A549 (cell line): ENCODE results near the gene LMNTD1. TPM values are rescaled to one million over a fixed set of nuclear protein-coding genes. Genes with fewer than 3 reads are reported as not detected.

Source experiments
- ATAC-seq, 2 experiments: fragments of 200-7000 bp in 1 of 2; fragments of >200 bp in 1 of 2; cut with Nextera tagmentation in 1 of 2; cut with Tn5 transposase in 1 of 2; 3 replicates each; pipeline versions ENCODE4 v1.8.0 to v1.9.1; 2018 to 2020; ENCODE audit warnings: mild to moderate bottlenecking in 1 of 2, moderate library complexity in 1 of 2
- CTCF ChIA-PET: fragments of 300-600 bp; sonication (Branson Sonifier 250); formaldehyde crosslinking; extraction: SDS; loops from one replicate; lab custom pipeline; 2021; ENCODE audit warnings: antibody characterized with exemption, inconsistent platforms; lab: Yijun Ruan, JAX
- POLR2A ChIA-PET: fragments of 350-600 bp; formaldehyde crosslinking; extraction: SDS; loops from one replicate; lab custom pipeline; 2021; ENCODE audit warnings: antibody characterized with exemption, inconsistent platforms; lab: Yijun Ruan, JAX
- DNase-seq, 2 experiments: peaks; one replicate each; pipeline versions ENCODE4 v3.0.0 to v3.0.0-alpha.2; 2011 to 2016; ENCODE audit warnings: low read depth in 1 of 2, low spot score in 1 of 2
- FAIRE-seq: peaks from 2 replicates; lab custom pipeline; 2011; peaks lifted over from hg19 to GRCh38; lab: Jason Lieb, UNC
- H3K27ac ChIP-seq, 2 experiments: fragments of >200 bp; sonication (Bioruptor Twin); formaldehyde crosslinking; 3 replicates each; pipeline ENCODE4 v1.5.1; 2016 to 2017
- H3K4me1 ChIP-seq: fragments of >200 bp; sonication (Bioruptor Twin); formaldehyde crosslinking; 3 replicates; pipeline ENCODE4 v1.6.1; 2016
- H3K4me2 ChIP-seq: fragments of >200 bp; sonication (Bioruptor Twin); formaldehyde crosslinking; 3 replicates; pipeline ENCODE4 v1.6.1; 2016
- H3K4me3 ChIP-seq: fragments of >200 bp; sonication (Bioruptor Twin); formaldehyde crosslinking; 3 replicates; pipeline ENCODE4 v1.5.1; 2016
- H3K9me3 ChIP-seq: fragments of >200 bp; sonication (Bioruptor Twin); formaldehyde crosslinking; 3 replicates; pipeline ENCODE4 v1.6.1; 2016
- ATOH8 ChIP-seq: fragments of 250-450 bp; sonication (Bioruptor Pico); IDR thresholded peaks from 2 replicates; pipeline ENCODE4 v1.5.0; 2020; ENCODE audit warnings: low read depth, mild to moderate bottlenecking, moderate library complexity
- BHLHE40 ChIP-seq: IDR thresholded peaks from 2 replicates; pipeline ENCODE4 v1.6.1; 2012; ENCODE audit warnings: low read depth, low read length, inconsistent platforms
- CBX2 ChIP-seq: fragments of 200-600 bp; sonication (generic); IDR thresholded peaks from 2 replicates; pipeline ENCODE4 v1.6.1; 2016; ENCODE audit warnings: low read depth, mild to moderate bottlenecking, borderline replicate concordance
- EP300 ChIP-seq, 2 experiments: fragments of >200 bp; sonication (Bioruptor Twin); formaldehyde crosslinking; IDR thresholded peaks; 2 replicates in 1 of 2; 3 replicates in 1 of 2; pipeline ENCODE4 v1.6.1; 2016 to 2017
- GATA3 ChIP-seq: IDR thresholded peaks from 2 replicates; pipeline ENCODE4 v1.6.1; 2012; ENCODE audit warnings: borderline replicate concordance
- HOXA7 ChIP-seq: fragments of 250-450 bp; sonication (Bioruptor Pico); IDR thresholded peaks from 2 replicates; pipeline ENCODE4 v1.5.0; 2020; ENCODE audit warnings: mild to moderate bottlenecking, moderate library complexity
- JUNB ChIP-seq: fragments of >200 bp; sonication (Bioruptor Twin); formaldehyde crosslinking; IDR thresholded peaks from 2 replicates; pipeline ENCODE4 v1.6.1; 2016
- KDM5A ChIP-seq: fragments of 200-600 bp; sonication (generic); IDR thresholded peaks from 2 replicates; pipeline ENCODE4 v1.6.1; 2016; ENCODE audit warnings: antibody characterized with exemption, mild to moderate bottlenecking
- MAX ChIP-seq: IDR thresholded peaks from 2 replicates; pipeline ENCODE4 v1.6.1; 2012
- PHF8 ChIP-seq: fragments of 200-600 bp; sonication (generic); IDR thresholded peaks from 2 replicates; pipeline ENCODE4 v1.6.1; 2016; ENCODE audit warnings: low read depth, mild to moderate bottlenecking, antibody characterized with exemption, moderate library complexity, borderline replicate concordance
- POLR2AphosphoS2 ChIP-seq: conservative IDR thresholded peaks from 2 replicates; pipeline ENCODE4 v1.6.1; 2012; ENCODE audit warnings: low read length, improper control_type of control experiment, inconsistent platforms
- RARB ChIP-seq: fragments of 250-450 bp; sonication (Bioruptor Pico); IDR thresholded peaks from 2 replicates; pipeline ENCODE4 v1.8.0; 2021; ENCODE audit warnings: mild to moderate bottlenecking, moderate library complexity
- REST ChIP-seq: fragments of 200-600 bp; sonication (generic); IDR thresholded peaks from 2 replicates; pipeline ENCODE4 v1.6.1; 2016; ENCODE audit warnings: antibody characterized with exemption, mild to moderate bottlenecking, moderate library complexity
- RNF2 ChIP-seq: fragments of 200-600 bp; sonication (generic); IDR thresholded peaks from 2 replicates; pipeline ENCODE4 v1.6.1; 2016; ENCODE audit warnings: low read depth, mild to moderate bottlenecking, antibody characterized with exemption, moderate library complexity, borderline replicate concordance
- SREBF2 ChIP-seq: fragments of 450-650 bp; IDR thresholded peaks from 2 replicates; pipeline ENCODE4 v1.6.1; 2014; ENCODE audit warnings: mild to moderate bottlenecking, moderate library complexity
- TFCP2L1 ChIP-seq: fragments of 250-450 bp; sonication (Bioruptor Pico); IDR thresholded peaks from 2 replicates; pipeline ENCODE4 v1.5.0; 2021; ENCODE audit warnings: mild to moderate bottlenecking
- ZFP36 ChIP-seq: fragments of 450-650 bp; IDR thresholded peaks from 2 replicates; pipeline ENCODE4 v1.6.1; 2014; ENCODE audit warnings: borderline replicate concordance; ENCODE audit not compliant: partially characterized antibody
- WGBS: methylation state at CpG from one replicate; pipeline ENCODE4 v1.1.6; 2017; ENCODE audit errors: missing lambda C conversion rate; 5-methylcytosine and 5-hydroxymethylcytosine counted together
- polyA plus RNA-seq, 4 experiments: library from polyadenylated mRNA; depleted of rRNA in 3 of 4; stranded (reverse); fragments of >200 nt; fragmentation: RNase III in 1 of 4; extraction: RNeasy Plus Mini Kit Qiagen cat#74134 plus additional on column Dnase treatment in 1 of 4; gene quantifications; 2 replicates in 3 of 4; 3 replicates in 1 of 4; pipeline ENCODE4 v1.2.3, GENCODE V29; 2011 to 2017

LMNTD1 gene
- polyA plus RNA-seq, 2 of the 4 experiments (the other 2 are of a cell fraction): not detected

- no peak for TF ChIP-seq ATOH8
- TF ChIP-seq, all 56 proteins: peak for 0
- no peaks in the 10 kb centered on the region for H3K9me3 ChIP-seq
- POLR2A ChIA-PET: no interaction called here
- CTCF ChIA-PET: no interaction called here
- no peak for FAIRE-seq
- no peak overlapping the region for H3K4me3 ChIP-seq
- H3K4me1 ChIP-seq: no peaks in the 10 kb centered on the region
- DNase-seq: no peak
- no peak overlapping the region for H3K4me2 ChIP-seq
- ATAC-seq: no peak
- H3K27ac ChIP-seq: no peak overlapping the region
Observed at GRCh38 chr12:25529738-25530137, 23.3 kb downstream of the LMNTD1 start.

- TF ChIP-seq POLR2AphosphoS2 (no peak), REST (no peak), MAX (no peak), EP300 (IDR thresholded peaks at IDR 0.05) (no peak)
- no peak overlapping the region for H3K4me3 ChIP-seq
- H3K4me1 ChIP-seq: no peaks in the 10 kb centered on the region
- ChIA-PET POLR2A (no interaction called here), CTCF (no interaction called here)
- no peak overlapping the region for H3K27ac ChIP-seq
- H3K9me3 ChIP-seq: no peaks in the 10 kb centered on the region
- no peak for DNase-seq
- no peak for ATAC-seq
- no peak for FAIRE-seq
- WGBS: 44% methylated on average over 3 of the region's 3 CpGs
- no peak overlapping the region for H3K4me2 ChIP-seq
Observed at GRCh38 chr12:25526778-25527177, 26.3 kb downstream of the LMNTD1 start.

- CTCF ChIA-PET: no interaction called here
- Histone ChIP-seq H3K9me3 (no peaks in the 10 kb centered on the region), H3K27ac (no peak overlapping the region), H3K4me2 (no peak overlapping the region), H3K4me3 (no peak overlapping the region), H3K4me1 (no peaks in the 10 kb centered on the region)
- DNase-seq (no peak), FAIRE-seq (no peak), ATAC-seq (no peak)
- TF ChIP-seq CBX2 (no peak), BHLHE40 (no peak), KDM5A (no peak), JUNB (no peak), GATA3 (no peak)
- POLR2A ChIA-PET: no interaction called here
Observed at GRCh38 chr12:25524366-25524765, 28.7 kb downstream of the LMNTD1 start.

GRCh38 chr12:25521625-25522256 is 31.3 kb downstream of the LMNTD1 start:
- no peak for TF ChIP-seq HOXA7 (CRISPR knock-in tag)
- no peak for TF ChIP-seq RNF2
- no peak for TF ChIP-seq REST
- no peak for TF ChIP-seq RARB
- no peak for TF ChIP-seq BHLHE40
- TF ChIP-seq PHF8: no peak
- no peak for TF ChIP-seq TFCP2L1
- TF ChIP-seq ZFP36: no peak
- TF ChIP-seq SREBF2: no peak
- H3K4me3 ChIP-seq: no peak overlapping the region
- DNase-seq (no peak), FAIRE-seq (no peak), ATAC-seq (no peak)
- no peak overlapping the region for H3K27ac ChIP-seq
- no peak overlapping the region for H3K4me2 ChIP-seq
- WGBS: 21% methylated on average over 5 of the region's 5 CpGs
- H3K9me3 ChIP-seq: no peaks in the 10 kb centered on the region
- no peaks in the 10 kb centered on the region for H3K4me1 ChIP-seq
- ChIA-PET CTCF (interaction anchor here (0.9 kb wide), 1 partner anchor 85 kb away, joined by 4 read pairs; no protein-coding TSS in a partner anchor), POLR2A (no interaction called here)
